Lung (tissue), 12 donors: ENCODE data around the gene CFAP65. TPM values are rescaled to one million over a fixed set of nuclear protein-coding genes. Genes with fewer than 3 reads are reported as not detected.
A peak's percentile ranks its signal among the peaks of the same experiment; 100 is the strongest.

Experiments
- ATAC-seq: fragments of 200-7000 bp; cut with Tn5 transposase; one replicate; pipeline ENCODE4 v1.9.1; 2020; ENCODE audit warnings: moderate number of reproducible peaks; ENCODE audit not compliant: insufficient read depth, low FRiP score
- DNase-seq, 3 donors: peaks; one replicate each; pipeline ENCODE4 v3.0.0-alpha.2; 2013 to 2017
- H3K27ac ChIP-seq, 2 donors: one replicate each; pipeline ENCODE4 v1.5.1; 2013; ENCODE audit warnings: mild to moderate bottlenecking in 2 of 2, moderate library complexity in 2 of 2, control low read depth in 1 of 2, inconsistent platforms in 1 of 2, low read depth in 1 of 2, low read length in 1 of 2
- H3K27me3 ChIP-seq, 3 donors: one replicate each; pipeline ENCODE4 v1.5.1; 2013; ENCODE audit warnings: low read length in 2 of 3; ENCODE audit not compliant: control insufficient read depth in 3 of 3, insufficient read depth in 3 of 3
- H3K36me3 ChIP-seq, 4 donors: one replicate each; pipeline ENCODE4 v1.5.1; 2013; ENCODE audit warnings: low read length in 4 of 4, mild to moderate bottlenecking in 1 of 4, moderate library complexity in 1 of 4; ENCODE audit not compliant: control insufficient read depth in 4 of 4, insufficient read depth in 4 of 4
- H3K4me1 ChIP-seq, 5 donors: one replicate each; pipeline ENCODE4 v1.5.1; 2013; ENCODE audit warnings: low read length in 5 of 5, mild to moderate bottlenecking in 2 of 5, moderate library complexity in 1 of 5; ENCODE audit not compliant: control insufficient read depth in 5 of 5, insufficient read depth in 5 of 5
- H3K4me3 ChIP-seq: one replicate; pipeline ENCODE4 v1.5.1; 2013; ENCODE audit warnings: mild to moderate bottlenecking, control low read depth, moderate library complexity
- H3K9ac ChIP-seq, 2 donors: one replicate each; pipeline ENCODE4 v1.5.1; 2013; ENCODE audit warnings: low read length in 2 of 2, control low read depth in 1 of 2; ENCODE audit not compliant: insufficient read depth in 1 of 2
- H3K9me3 ChIP-seq, 4 donors: one replicate each; pipeline ENCODE4 v1.5.1; 2013; ENCODE audit warnings: low read length in 3 of 4, mild to moderate bottlenecking in 1 of 4, moderate library complexity in 1 of 4; ENCODE audit not compliant: control insufficient read depth in 4 of 4, insufficient read depth in 3 of 4
- CTCF ChIP-seq: IDR thresholded peaks from 2 replicates; pipeline ENCODE4 v1.5.1; 2012; ENCODE audit warnings: mild to moderate bottlenecking; ENCODE audit errors: control extremely low read depth, extremely low read depth
- WGBS, 2 donors: extraction: QIAGEN DNeasy Blood & Tissue Kit; methylation state at CpG; one replicate each; pipeline ENCODE4 v1.1.7; 2013; 5-methylcytosine and 5-hydroxymethylcytosine counted together
- polyA plus RNA-seq, 2 donors: library from polyadenylated mRNA; stranded (reverse); fragments of 200-250 nt; gene quantifications; one replicate each; pipeline ENCODE4 v1.2.1, GENCODE V29; 2013
- total RNA-seq, 2 donors: library from RNA; depleted of rRNA in 1 of 2; stranded (reverse); fragments of >200 nt in 1 of 2; gene quantifications; one replicate each; pipeline ENCODE4 v1.2.1, GENCODE V29; 2014 to 2021
- donor health status: control.
- donor health status: control.
- donor health status: Bipolar disorder and iron deficiency.
- donor health status: healthy.
- donor health status: DM: yes; HTN: yes; CAD: no.

CFAP65 gene
- total and polyA plus RNA-seq, 4 donors = 3.9 to 16.5 (median 8.1) TPM

GRCh38 chr2:219082332-219082958 lies 41.1 kb upstream of the CFAP65 start:
- H3K36me3 ChIP-seq = peaks cover 0 to 2% (median 0%) of the 10 kb centered on the region in 4 donors
- ATAC-seq (no peak), DNase-seq (peak in 2 of 3 donors; percentile 51 to 54)
- TF ChIP-seq CTCF = no peak
- peaks cover 0 to 5% (median 0%) of the 10 kb centered on the region in 5 donors for H3K4me1 ChIP-seq
- 50 to 56% methylated on average over 5 of the region's 5 CpGs for WGBS, 2 donors
- H3K27me3 ChIP-seq = no peaks in the 10 kb centered on the region
- H3K27ac ChIP-seq = no peak overlapping the region
- no peaks in the 10 kb centered on the region for H3K9me3 ChIP-seq
- no peak overlapping the region for H3K4me3 ChIP-seq
- no peak overlapping the region for H3K9ac ChIP-seq

- no peak overlapping the region for H3K9ac ChIP-seq
- H3K36me3 ChIP-seq = peaks cover 0 to 6% (median 4%) of the 10 kb centered on the region in 4 donors
- H3K27me3 ChIP-seq = no peaks in the 10 kb centered on the region
- ATAC-seq (no peak), DNase-seq (no peak)
- H3K9me3 ChIP-seq = no peaks in the 10 kb centered on the region
- no peak overlapping the region for H3K27ac ChIP-seq
- no peak for TF ChIP-seq CTCF
- H3K4me1 ChIP-seq = peaks cover 0 to 4% (median 0%) of the 10 kb centered on the region in 5 donors
- H3K4me3 ChIP-seq = no peak overlapping the region
These were observed 40.5 kb upstream of the CFAP65 start for GRCh38 chr2:219081701-219082331.

GRCh38 chr2:219081096-219081495 lies 39.8 kb upstream of the CFAP65 start:
- ATAC-seq (no peak), DNase-seq (no peak)
- WGBS, 2 donors = 88 to 89% methylated on average over 7 of the region's 7 CpGs
- no peak for TF ChIP-seq CTCF
- peaks cover 0 to 9% (median 7%) of the 10 kb centered on the region in 4 donors for H3K36me3 ChIP-seq
- H3K4me3 ChIP-seq = no peak overlapping the region
- peaks cover 0 to 2% (median 0%) of the 10 kb centered on the region in 5 donors for H3K4me1 ChIP-seq
- no peaks in the 10 kb centered on the region for H3K9me3 ChIP-seq
- H3K27me3 ChIP-seq = no peaks in the 10 kb centered on the region
- H3K9ac ChIP-seq = no peak overlapping the region
- no peak overlapping the region for H3K27ac ChIP-seq
